Measurements from ENCODE around the gene MAPT.

- TF ChIP-seq, protein P1, sequence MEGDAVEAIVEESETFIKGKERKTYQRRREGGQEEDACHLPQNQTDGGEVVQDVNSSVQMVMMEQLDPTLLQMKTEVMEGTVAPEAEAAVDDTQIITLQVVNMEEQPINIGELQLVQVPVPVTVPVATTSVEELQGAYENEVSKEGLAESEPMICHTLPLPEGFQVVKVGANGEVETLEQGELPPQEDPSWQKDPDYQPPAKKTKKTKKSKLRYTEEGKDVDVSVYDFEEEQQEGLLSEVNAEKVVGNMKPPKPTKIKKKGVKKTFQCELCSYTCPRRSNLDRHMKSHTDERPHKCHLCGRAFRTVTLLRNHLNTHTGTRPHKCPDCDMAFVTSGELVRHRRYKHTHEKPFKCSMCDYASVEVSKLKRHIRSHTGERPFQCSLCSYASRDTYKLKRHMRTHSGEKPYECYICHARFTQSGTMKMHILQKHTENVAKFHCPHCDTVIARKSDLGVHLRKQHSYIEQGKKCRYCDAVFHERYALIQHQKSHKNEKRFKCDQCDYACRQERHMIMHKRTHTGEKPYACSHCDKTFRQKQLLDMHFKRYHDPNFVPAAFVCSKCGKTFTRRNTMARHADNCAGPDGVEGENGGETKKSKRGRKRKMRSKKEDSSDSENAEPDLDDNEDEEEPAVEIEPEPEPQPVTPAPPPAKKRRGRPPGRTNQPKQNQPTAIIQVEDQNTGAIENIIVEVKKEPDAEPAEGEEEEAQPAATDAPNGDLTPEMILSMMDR (IDR thresholded peaks at IDR 0.05), result no peak
- no peak for TF ChIP-seq POLR2A (IDR thresholded peaks at IDR 0.05)
Measured at GRCh38 chr17:46032909-46033308, 138.6 kb downstream of the MAPT start.

All from prostate gland (tissue), 2 donors.